Activated CD4-positive, alpha-beta T cell treated with anti-CD3 and anti-CD28 coated beads, Interleukin-2, amount 50 U/mL, for 48 hours (primary cell): ENCODE data around the gene CACNA2D2.

ENCODE experiments used
- DNase-seq, 2 experiments: peaks; one replicate each; pipeline ENCODE4 v3.0.0-alpha.2; 2020

CACNA2D2 gene

DNA sequence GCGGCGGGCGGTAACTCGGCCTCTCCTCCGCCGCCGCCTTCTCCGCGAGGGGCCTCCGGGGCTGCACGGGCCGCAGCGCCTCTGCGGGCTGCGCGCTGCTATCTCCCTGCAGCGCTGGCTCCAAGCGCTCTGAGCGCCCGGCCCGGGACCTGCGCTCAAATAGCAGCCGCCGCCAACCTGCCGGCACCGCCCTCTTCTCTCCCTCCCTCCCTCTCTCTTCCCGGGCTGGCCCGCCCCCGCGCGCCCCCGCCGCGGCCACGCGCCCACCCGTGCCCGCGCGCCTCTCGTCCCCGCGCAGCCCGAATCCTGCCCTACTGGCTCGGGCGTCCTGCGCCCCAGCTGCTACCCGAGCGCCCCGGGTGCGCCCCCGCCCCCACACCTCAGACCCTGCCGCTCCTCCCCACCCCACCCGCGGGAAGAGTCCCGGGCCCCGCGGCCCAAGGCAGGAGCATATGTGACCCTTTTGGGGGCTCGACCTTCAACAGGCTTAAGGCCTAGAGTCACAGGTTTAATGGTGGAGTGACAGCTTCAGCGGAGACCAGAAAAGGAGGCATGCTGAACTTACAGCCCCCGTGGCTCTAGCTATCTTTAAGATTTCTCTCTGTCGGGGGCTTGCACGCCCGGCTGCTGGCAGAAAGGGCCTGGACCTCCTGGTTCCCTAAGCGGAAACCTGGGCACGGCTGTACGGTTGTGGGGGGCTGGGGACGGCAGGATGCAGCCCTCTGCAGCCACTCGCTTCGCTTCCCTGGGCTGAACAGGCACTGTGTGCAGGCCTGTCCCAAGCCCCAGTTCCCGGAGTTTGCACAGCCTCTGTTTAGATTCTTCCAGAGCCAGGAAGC, at the start of gene CACNA2D2:
CACNA2D2 (minus strand) TSS at position 131 of the 839 bp plus-strand sequence. CDS start 211 bp downstream, outside the sequence.
- peak; percentile 37 to 46 for DNase-seq

DNA sequence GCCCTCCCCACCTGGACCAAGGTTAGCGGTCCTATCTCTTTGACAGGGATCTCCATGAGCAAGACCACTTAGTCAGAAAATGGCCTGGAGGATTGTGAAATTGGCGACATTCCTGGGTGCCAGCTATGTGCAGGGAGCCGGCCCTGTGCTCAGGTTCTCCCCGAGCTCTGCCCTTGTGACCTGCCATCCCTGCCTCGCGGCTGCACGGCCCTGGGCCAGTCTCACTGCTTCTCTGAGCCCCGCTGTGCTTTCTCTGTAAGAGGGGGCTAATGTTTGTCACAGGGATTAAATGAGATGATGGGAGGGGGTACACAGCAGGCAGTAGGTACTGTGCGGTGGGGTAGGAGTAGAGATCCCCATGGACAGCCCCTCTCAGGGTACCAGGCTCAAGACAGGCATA, 49.2 kb upstream of the CACNA2D2 start:
- DNase-seq, result no peak

DNA sequence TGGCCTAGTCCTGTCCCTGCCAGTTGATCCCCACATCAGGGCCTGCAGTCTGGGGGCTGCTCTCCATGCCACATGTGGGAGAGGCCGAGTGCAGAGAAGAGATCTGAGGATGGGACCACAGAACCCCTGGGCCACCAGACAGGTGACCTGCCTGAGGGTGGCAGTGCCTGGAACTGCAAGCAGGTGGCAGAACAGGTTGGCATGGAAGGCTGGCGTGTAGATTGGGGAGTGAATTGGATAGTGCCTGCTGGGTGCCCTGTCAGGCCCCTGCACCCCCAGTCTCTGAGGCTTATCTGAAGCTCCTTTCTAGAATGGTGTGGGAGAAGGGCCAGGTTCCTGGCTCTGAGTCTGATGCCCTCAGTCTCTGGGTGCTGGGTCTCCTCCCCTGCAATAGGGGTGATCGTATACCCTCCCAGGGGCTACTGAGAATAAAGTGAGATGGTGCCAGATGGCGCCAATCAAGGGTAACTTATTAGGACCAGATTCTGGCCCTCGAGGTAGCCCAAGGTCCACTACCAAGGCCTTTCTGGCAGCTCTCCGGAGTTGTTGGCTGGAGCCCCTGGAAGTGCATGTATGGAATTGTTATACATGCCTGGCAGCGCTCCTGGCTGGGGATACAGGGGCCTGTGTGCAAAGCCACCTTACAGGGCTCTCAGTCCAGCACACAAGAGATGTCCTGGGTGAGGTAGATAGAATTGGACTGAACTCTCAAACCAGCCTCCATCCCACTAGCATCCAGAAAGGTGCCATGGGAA, 48.4 kb upstream of the CACNA2D2 start:
- DNase-seq, result no peak

DNA sequence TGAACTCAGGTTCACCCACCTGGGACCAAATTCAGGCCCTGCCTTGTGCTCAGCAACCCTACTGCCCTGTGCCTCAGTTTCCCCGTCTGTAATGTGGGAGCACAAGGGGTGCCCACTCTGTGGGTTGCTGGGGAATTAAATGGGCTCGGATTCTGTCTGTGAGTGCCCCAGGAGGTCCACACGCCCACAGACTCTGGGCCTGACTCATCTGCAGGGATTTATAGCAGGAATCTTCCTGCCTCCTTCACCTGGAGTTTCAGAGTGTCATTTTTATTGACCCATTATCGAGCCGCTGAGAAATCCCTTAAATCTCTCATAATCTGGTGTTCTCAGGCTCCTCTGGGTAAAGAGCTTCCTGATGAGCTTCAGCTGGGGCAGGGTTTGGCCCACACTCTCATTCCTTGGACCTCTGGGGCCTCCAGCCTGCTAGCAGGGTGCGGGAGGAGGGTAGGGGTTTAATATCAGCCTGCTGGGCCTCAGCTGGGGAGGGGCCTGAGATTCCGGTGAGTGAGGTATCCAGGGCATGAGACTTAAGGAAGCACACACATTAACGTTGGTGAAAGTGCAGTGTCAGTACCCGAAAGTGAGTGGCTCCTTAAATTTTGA, 47.7 kb upstream of the CACNA2D2 start:
- no peak for DNase-seq

DNA sequence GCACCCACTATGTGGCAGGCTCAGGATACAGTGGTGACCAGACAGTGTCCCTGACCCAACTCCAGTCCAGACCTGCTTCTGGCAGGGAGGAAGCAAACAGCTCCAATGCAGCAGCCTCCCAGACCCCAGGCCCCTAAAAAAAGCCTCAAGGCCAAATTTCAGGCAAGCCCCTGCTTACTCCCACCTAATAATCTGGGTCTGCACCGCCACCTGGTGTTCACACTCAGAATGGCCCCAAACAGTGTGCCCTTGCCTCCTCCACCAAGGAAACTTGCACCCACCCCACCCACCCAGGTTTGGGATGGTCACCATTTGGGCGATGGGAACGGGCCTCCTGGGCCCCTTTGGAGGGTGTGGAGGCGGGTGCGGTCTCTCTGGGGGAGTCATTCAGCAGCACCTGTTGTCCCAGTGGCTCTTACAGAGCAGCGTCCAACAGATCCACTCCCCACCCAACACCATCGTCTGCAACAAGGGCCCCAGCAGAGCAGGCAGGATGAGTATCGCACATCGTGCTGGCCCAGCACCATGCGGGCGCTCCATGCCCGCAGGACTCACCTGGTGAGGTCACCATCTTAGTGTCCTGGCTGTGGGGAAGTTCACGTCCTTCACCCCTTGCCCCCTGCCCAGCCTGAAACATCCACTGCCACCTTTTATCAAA, 46.8 kb upstream of the CACNA2D2 start:
- peak; percentile 76 to 81 for DNase-seq

DNA sequence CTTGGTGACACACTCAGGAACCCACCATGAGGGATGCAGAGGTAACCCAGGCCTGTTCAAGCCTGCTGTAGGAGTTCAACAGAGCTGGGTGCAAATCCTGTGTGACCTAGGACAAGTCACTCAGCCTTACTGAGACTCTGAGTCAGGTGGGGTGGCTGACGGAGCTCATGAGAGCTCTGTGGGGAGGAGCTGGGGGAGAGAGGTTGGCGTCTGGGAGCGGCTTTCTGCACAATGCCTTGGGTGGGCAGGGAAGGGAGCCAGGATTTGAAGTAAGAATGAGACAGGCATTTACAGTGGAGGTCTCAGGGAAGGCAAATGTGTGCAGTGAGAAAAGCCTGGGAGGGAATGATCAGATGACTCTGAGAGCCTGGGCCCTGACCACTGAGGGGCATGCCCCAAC, 45.8 kb upstream of the CACNA2D2 start:
- no peak for DNase-seq

DNA sequence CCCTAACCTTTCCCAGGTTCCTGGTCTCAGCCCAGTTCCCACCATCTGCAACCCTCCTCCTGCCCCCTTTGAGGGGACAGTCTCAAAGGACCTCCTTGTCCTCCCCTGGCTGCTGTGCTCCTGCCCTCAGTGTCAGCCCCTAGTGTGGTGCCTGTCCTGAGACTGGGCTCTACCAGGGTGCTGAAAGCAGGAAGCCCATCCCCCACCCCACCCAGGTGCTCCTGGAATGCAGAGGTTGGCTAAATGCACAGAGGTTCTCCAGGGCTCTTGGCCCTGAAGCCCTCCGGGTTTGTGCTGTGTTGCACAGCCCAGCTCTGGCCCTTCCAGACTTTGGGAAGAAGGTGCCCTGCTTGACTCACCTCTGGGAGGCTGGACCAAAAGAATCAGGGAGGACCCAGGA, 42.3 kb upstream of the CACNA2D2 start:
- DNase-seq, result no peak

DNA sequence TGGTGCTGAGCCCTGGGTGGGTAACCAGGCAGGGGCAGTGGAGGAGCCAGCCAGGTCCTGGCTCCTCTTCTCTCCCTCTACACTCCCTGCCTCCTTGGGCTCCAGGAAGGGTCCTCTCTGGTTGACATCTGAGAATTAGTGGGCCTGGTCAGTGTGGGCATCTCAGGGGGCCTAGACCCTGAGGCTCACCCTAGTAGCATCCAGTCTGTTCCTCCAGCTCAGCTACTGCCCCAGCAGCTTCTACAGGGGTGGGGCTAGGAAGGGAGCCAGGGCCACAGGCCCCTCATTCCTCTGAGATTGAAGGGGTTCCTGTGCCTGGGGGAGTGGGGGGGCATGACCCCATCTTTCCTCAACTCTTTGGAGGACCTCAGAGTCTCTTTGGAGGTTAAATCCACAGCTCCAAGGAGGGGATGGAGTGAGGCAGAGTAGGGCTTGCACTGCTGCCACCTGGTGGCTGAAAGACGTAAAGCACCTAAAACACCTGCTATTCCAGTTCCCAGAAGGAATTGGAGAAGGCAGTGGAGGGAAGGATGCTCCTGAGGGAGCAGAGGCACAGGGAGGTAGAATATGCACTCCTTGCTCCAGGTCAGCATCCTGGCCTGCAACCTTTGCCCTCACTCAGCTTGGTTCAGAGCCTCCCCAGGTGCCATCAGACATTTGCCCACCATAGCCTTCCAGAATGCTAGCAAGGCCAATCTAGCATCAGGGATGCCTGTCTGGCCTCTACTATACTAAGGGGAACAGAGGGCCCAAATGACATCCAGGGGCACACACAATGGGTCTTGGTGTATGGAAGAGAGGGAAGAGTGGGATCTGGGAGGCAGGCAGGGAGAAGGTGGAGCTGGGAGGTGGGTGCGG, 39.0 kb upstream of the CACNA2D2 start:
- DNase-seq, result peak; percentile 74 to 76

DNA sequence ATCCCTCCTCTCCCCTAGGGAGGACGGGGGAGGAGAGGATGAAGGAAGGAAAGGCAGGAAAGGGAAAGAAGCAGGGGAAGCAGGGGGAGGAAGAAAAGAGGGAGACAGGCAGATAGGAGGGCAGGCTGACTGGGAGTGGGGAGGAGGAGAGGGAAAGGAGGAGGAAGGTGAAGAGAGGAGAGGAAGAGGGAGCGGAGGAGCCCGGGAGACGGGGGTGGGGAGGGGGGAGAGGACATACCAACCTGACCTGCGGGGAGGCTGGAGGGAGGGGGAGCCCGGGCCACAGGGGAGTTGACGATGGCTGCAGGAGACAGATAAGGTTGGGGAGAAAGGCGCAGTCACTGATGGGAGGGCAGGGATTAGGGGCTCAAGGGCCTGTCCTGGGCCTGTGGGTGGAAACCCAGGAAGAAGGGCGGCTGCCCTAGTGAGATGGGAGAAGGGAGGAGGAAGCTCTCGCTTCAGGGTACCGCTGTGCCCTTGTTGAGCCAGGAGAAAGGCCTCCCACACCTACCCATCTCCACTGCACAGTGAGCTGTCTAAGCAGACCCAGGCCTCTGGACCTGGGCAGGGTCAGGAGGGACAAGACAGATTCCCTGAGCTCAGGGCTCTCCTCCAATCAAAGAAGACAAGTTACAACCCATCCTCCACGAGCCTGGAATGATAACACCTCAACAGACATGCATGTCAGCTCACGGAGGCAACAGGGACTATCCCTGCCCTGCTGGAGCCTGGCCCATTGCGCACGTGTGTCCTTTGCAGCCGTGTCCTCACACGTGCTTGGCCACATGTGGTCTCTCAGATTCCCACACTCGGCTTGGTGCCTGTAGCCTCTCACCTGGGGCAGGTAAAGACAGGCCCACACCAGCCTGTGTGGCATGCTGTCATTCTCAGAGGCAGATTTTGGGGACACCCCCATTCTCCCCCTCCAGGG, 36.2 kb upstream of the CACNA2D2 start:
- DNase-seq, result no peak

DNA sequence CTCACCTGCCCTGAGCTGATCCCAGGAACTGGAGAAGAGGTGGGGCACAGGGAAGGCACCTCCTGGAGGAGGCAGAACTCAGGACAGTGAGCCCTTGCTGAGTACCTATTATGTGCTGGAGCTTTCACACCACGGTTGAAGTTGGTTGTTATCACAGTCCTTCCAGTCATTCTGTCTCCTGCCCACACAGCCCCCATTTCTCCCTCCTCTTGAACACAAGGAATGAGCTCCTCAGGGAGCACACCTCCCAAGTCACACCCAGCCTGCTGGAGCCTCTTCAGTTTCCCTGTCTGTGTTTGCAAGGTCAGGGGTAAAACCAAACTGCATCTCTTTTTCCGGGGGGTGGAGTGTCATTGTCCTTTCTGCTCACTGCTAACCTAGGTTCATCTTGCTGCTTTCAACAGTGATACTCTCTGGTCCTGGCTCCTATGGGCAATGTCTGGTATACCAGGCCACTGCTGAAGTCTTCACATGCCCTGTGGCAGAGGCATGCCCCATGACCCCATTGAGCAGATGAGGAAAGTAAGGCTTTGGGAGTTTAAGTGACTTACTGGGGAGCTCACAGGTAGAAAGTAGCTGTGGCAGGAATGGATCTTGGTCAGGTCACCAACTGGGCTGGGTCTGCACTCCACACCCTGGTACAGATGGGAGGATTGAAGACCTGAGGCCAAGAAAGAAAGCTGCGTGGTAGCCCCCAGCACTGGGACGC, 34.1 kb upstream of the CACNA2D2 start:
- no peak for DNase-seq

DNA sequence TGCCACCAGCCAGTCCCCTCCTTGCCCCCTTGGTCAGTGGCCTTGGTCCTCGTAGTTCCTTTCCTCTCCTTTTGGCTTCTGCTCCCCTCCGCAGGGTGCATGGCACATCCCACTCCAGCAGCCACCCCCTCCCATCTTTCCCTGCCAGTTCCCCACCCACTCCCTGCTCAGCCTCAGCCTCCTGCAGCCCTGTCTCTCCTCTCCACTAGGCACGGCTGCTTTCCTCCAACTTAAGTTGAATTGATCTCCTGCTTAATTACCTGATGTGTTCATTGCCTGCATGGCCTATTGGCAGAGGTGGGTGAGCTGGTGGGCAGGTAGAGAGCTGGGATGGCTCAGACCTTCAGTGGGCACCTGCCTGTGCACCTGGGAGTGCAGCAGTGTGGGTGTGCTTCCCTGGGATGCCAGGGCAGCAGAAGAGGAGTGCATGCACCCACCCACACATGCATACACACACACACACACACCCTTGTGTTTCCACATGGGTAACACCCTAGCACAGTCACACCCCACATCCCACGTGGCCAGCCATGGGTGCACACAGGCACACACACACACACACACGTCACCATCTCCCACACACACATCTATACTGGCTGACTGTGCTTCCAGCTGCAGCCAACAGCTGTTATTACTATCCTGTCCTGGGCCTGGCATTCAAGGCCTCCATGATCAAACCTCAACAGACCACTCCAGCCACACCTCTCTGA, 33.2 kb upstream of the CACNA2D2 start:
- DNase-seq, result no peak

DNA sequence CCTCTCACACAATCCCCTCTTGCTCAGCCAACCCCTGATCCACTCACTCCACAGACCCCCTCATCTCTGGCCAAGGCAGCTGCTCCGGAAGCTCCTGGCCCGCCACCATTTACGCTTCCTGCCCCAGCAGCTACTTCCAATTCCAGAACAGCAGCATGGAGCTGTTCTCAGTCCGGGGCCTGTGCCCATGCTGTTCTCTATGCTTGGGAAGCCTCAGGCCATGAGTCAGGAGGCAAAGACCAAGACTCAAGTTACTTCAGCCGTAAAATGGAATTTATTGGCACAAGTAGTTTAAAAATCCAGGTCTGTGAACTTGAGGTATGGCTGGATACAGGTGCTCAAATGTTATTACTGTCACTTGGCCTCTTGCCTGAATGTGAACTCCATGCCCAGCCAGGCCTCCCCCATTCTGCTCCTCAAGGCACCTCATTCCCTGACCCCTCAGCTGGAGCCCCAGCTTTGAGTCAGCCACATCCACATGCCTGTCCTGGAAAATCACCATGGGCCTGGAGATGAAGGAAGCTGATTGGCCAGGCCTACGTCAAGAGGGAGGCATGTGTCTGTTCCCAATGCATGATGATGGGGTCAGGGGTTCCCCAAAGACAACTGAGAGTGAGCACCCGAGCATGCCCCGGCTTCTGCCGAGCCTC, 31.4 kb upstream of the CACNA2D2 start:
- no peak for DNase-seq

DNA sequence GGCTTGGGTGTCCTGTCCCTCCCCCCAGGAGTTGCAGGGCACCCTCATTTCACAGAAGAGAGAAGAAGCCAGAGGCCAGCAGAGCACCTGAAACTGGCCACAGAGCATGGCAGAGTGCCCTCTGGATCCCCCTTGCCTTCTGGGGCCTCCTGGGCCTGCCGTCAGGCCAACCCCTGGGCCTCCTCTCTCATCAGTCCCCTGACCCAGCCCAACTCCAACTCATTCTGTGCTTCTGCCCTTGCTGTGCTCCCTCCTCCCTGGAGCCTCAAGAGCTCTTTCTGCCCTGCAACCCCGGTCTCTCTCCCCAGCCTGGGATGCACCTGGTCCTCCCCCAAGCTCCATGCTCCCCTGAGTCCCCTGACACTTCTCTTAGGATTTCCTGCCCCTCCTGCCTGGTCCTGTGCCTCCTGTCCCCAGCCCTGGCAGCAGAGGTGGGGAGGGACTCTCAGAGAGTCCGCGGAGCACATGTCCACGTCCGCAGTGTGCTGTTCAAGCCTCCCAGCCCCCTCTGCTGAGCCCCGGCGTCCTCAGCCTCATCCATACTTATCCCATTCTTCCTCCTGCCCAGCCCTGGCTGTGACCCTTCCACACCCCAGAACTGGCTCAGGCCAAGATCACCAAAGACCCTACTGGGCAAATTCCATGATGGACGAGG, 30.5 kb upstream of the CACNA2D2 start:
- no peak for DNase-seq

DNA sequence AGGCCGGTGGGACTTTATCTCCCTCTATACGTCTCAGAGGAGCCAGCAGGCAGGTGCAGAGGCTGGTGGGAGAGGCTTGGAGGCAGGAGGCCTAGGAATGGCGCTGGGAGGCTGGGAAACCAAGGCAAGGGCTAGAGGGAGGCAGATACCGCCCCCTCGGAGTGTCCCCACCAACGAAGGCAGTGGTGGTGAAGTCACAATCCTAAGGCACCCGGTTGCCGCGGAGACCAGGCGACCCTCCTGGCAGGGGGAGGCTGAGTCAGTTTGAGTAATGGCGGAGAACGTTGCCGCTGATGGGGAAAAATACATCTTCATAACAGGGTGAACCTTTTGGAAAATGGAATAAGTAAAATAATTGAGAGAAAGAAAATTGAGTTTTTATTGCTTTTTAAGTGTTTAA, 29.9 kb upstream of the CACNA2D2 start:
- no peak for DNase-seq

DNA sequence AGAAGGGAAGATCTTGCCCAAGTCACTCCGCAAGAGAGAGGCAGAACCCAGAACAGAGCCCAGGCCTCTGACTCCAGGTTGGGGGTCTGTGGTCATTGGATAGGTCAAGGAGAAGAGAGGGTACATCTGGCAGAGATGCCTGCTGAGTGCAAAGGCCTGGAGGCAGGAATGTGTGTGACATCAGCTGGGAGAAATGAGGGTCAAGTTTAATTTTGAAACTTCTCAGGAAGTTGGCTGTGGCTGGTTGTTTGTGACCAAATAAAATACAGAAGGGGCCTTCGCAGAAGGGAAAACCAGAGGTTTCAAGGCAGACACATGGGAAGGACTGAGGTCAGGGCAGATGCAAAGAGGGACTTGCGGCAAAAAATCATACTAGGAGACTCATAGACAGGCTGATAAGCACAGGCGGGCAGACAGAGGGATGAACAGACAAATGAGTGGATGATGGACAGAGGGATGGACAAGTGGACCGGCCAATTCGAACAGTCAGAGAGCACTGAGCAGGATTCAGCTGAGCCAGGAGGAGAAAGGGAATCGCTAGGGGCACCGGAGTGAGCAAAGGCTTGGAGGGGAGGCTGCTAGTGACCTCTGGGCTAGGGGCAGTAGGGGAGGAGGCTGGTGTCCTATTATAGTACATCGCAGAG, 28.8 kb upstream of the CACNA2D2 start:
- no peak for DNase-seq

DNA sequence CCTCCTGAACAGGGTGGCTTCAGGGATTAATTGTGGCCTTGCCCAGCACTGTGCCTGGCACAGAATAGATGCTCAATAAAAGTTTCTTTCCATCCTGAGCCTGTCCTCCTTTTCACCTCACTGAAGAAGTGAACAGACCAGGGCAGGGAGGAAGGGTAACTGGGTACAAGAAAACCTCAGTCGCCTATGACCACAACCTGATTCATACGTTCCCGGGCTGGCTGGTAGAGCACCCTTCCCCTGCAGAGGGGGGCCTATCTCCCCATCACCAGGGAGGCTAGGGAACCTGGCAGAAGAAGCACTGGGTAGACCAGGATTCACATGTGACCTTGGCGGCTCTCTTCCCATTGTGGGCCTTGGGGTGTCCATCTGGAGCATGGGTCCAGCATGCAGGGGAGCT, 27.8 kb upstream of the CACNA2D2 start:
- no peak for DNase-seq

DNA sequence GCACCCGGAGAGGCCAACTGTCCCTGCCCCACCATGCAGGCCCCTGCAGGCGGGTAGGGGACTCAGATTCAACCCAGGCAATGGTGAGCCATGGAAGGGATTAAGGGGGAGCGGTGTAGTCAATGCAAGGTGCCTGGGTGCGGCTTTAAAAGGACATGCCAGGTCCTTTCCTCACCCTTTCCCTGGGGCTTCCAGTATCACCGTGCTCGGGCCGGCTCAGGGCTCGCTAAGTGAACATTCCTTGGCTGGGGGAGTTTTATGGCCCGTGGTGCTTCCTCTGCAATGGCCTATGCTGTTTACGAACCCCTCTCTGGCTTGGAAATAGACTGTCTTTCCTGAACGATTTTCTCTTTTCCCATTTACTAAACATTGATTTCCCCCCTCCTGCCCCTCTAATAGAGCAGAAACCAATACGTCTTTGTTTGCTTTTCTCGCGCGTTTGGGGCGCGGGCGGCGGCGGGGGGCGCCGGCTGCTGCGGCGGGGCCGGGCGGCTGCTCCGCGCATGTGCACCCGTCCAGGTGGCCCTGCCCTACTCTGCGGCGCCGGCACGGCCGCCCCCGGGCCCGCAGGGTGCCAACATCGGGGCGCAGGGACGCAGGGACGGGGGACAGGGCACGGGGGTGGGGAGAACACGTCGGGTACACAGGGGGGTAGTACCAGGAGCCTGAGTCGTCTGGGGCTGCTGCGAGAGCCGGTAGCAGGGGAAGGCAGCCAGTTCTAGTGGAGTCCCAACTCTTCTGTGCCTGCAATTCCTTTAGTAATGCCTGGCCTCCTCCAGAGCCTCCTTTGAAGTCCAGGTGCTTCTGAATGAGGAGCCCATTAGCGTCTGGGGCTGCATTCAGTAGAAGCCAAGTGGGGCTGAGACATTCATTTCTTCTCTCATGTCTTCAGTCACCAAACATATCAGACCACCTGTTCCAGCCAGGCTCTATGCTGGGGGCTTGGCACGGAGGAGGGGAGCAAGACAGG, 26.9 kb upstream of the CACNA2D2 start:
- no peak for DNase-seq
